DMS53 treated with DMSO at 0.1 percent for 48 hours (cell line): ENCODE results near the gene OMP.

Experiments used
- DNase-seq: peaks from one replicate; lab custom pipeline; 2025; ENCODE audit not compliant: unreplicated experiment; lab: John Stamatoyannopoulos, UW

The OMP gene

DNA sequence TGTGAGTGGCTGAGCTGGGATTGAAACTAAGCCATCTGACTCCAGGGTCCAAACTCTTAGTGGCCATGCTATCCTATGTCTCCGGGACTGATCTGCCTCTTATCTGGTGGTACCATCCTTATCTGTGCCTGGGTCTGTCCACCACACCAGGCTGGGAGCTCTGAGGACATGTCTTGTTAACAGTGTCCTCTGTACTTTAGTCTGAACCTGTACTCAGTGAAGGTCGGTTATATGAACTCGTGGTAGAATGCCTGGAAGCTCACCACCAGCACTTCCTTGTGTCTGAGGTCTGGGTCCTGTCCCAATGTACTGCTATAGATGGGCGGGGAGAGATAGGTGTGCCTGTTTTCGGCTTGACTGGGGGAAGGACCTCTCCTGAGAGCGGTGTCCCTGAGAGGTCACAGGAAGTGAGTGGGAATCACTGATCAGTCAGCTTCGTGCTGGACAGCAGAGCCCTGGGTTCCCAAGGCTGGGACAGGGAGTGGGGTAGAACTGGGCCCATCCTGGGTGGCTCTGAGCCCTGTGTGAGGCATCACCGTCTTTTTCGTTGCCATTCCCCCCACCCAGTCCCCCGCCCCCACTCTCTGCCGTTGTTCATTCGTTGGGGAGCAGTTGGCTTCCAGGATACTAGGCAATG, 34.3 kb downstream of the OMP start:
- no peak for DNase-seq

DNA sequence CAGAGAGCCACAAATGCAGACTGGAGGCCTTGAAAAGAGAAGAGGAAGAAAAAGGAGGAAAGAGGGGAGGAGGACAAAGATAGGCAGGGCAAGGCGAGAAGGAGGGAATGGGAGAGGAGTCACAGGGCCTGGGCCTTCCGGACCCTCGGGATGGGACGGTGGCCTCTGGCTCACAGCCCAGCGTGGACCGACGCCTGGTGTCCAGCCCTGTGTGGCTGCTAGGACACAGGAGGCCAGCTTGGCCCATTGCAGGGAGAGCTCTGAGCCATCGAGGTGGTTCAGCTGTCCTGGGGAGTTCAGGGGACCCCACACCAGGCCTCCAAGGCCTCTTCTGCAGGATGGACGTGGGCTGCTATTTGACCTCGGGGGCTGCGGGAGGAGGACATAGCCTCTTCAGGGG, 34.8 kb downstream of the OMP start:
- no peak for DNase-seq

DNA sequence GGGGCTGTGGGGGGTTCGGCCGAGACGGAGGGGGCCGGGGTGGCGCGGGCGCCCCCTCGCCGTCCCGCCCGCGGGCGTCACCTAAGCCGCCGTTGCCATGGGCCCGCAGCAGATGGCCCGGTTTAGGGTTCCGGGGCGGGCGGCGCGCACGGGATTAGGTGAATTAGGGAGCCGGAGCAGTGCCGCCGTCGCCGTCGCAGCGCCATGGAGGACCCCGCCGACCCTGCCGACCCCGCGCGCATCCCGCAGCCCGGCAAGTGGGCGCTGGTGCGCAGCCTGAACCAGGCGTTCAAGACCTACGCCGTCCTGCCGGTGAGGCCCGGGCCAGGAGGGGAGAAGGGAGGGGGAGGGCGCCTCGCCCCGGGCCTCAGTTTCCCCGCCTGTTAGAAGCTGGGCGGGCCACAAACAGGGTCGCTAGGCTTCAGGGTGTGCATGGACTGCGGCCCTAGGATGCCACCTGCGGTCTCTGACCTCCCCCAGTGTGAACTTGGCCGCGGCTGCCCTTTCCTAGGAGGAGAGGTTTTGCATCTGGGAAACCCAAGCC, 35.5 kb downstream of the OMP start:
- no peak for DNase-seq

DNA sequence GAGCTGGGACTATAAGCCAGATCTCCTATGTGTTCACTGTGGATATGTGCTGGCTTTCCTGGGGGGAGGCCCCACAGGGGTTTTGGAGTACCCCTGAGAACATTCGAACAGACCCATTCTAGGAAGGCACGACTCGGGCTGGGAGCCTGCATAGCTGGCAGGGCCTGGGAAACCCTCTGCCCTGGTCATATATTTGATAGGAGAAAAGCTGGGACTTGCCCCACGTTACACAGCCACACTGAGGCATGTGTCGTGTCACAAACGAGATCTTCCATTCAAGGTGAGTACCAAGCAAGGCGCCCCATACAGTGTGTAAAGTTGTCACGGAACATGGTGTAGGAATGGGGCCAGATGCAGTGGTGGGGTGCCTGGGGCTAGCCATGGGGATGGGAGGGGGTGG, 36.6 kb downstream of the OMP start:
- no peak for DNase-seq

DNA sequence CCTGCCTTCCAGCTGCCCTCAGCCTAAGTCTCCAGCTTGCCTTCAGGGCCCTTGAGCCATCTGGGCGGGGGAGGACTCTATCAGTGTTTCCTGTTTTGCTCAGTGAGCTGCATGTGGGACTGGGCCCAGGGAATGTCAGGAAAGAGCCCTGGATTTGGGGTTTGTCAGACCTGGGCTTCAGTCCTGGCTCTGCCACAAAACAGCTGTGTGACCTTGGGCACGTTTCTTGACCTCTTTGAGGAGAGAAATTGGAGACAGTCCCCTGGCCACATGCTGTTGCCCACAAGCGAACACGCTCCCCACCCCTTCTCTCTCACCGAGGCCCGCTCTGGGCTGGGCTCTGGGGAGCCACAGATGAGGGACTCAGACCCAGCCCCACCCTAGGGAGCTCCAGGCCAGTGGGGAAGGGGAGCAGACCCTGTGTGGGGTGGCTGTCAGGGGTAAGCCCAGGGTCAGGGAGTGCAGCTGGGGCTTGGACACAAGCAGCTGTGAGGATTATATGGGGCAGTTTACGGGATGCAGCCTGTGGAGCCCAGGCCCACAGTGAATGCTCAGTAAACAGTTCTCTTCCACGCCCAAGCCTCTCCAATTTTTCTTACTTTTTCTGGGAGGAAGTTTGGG, 37.7 kb downstream of the OMP start:
- DNase-seq, result peak; percentile 41

DNA sequence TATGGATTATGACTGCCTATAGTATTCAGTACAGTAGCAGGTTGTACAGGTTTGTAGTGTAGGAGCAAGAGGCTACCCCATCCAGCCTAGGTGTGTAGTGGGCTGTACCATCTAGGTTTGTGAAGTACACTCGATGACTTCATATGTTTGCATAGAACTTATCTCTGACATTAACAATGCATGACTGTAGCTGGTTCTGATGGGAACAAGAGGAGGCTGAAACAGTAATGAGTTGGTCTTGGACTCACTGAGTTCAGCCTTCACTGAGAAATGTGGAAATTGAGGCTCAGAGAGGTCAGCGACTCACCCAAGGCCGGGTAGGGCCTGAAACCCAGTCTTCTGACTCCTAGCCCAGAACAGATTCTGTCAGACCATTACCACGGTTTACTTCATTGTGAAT, 38.4 kb downstream of the OMP start:
- DNase-seq, result peak; percentile 100

DNA sequence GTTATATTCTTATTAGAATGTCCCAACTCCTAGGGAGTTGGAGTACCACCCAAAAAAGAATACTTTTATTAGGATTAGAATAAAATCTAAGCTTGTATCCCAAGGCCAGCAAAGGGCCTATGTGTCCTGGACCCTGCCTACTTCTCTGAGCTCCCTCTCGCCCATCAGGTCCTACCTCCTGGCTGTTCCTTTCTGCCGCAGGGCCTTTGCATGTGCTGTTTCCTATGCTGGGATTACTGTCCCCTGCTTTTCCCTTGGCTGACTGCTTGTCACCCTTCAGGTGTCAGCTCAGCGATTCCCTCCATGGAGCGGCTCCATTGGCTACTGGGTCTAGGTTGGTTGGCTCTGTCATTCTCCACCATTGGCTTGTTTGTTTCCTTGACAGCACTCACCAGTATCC, 38.8 kb downstream of the OMP start:
- DNase-seq, result no peak

DNA sequence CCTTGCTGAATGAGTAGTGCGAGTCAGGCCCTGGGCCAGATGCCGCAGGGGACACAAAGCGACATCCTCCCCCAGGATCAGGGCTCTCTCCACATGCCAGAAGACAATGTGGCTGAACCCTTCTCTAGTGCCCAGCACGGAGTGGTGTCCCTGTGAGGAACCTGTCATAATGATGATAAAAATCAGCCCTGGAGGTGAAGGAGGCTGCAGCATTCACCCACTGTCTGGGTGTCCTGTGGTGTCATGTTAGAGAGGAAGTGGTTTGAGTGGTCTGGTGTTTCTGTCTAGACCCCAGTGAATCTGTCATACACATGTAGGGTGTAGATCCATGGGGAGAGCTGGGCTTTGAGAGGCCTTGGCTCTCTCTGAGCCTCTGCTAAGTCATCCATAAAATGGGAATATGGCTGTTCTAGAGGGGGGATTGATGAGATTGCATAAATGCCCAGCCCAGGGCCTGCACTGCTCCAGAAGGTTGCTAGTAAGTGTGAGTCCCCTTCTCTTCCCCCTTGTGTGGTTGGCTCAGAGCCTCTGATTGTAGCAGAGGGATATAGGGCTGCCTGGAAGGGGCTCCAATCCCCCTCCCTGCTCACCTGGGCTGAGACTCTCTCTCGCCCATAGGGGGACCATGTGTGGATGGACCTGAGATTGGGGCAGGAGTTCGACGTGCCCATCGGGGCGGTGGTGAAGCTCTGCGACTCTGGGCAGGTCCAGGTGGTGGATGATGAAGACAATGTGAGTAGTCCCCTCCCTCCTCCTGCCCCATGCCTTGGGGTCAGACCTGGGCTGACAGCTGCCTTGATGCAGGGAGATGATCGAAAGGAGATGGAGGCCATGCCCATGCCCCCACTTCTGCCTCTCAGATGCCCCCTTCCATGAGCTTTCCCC, 39.7 kb downstream of the OMP start:
- DNase-seq, result no peak

DNA sequence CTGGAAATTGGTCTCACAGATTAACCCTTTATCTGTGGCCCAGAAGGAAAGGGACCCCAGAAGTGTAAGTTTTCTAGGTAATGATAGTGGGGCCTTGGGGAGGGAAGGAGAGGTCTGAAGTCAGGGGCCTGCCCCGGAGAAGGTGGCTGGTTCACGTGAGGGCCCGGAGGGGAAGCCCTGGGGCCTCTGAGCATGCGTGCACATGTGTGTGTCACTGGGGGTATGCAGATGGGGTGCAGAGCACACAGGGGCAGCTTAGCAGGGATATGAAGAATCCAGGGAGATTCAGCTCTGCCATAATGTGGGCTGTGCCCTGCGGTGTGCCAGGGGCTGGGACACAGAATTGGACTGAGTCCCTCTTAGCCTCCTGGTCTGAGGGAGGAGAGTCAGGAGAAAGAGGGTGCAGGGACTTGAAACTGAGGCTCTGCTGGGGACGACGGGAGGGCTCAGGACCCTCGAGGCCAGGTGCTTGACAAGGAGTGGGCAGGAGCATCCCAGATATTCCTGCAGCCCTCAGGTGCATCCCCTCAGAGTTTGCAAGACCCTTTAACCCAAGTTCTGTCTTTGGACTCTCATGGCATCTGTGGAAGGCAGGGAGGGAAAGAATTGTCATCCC, 40.9 kb downstream of the OMP start:
- no peak for DNase-seq

DNA sequence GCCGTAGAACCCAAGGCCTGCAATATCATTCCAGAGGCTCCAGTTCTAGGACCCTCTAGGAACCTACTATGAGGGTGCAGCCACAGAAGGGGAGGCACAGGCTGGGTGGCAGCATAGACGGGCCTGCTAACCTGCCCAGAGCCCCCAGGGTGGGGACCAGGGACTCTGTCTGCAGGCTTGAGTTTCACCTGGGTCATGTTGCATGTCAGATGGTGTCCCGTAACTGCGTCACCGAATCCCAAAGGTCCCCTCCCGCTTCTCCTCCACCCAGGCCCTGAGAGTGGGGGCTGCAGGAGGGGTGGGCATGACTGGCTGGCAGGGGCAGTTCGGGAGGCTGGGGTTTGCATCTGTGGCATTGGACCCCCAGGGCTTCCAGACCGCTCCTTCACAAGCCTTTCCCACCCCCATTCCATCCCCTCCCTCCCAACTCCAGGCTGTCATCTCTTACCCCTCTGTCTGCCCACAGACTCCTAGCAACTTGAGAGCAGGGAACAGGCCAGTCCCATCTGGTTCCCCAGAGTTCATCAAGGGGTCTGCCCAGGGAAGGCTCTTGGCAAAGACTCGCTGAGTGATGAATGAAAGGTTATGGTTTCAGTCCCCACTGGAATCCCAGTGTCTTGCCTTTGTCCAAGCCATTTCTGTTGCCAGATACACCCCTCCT, 41.7 kb downstream of the OMP start:
- no peak for DNase-seq

DNA sequence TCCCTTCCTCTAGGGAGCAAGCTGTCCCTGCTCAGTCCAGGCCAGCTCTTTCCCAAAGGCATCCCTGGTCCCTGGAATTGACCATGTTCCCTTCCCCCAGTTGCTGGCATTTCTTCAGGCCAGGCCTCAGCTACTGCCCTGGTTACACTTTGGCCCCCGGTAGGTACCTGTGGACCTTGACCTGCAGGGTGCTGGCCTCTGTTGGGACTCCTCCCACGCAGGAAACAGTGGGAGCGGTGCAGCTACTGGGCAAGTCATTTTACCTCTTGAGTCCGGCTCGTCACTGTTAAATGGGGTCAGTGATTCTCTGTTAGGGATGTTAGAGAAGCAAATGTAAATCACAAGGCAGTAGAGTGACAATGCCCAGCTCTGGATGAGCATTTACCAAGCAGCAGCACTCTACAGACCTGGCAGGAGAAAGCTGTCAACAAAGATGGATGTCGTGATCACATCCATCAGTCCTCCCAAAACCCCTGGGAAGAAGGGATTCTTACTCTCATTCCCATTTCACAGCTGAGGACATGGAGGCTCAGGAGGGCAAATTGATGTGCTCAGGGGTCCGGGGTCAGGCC, 42.3 kb downstream of the OMP start:
- DNase-seq, result no peak

DNA sequence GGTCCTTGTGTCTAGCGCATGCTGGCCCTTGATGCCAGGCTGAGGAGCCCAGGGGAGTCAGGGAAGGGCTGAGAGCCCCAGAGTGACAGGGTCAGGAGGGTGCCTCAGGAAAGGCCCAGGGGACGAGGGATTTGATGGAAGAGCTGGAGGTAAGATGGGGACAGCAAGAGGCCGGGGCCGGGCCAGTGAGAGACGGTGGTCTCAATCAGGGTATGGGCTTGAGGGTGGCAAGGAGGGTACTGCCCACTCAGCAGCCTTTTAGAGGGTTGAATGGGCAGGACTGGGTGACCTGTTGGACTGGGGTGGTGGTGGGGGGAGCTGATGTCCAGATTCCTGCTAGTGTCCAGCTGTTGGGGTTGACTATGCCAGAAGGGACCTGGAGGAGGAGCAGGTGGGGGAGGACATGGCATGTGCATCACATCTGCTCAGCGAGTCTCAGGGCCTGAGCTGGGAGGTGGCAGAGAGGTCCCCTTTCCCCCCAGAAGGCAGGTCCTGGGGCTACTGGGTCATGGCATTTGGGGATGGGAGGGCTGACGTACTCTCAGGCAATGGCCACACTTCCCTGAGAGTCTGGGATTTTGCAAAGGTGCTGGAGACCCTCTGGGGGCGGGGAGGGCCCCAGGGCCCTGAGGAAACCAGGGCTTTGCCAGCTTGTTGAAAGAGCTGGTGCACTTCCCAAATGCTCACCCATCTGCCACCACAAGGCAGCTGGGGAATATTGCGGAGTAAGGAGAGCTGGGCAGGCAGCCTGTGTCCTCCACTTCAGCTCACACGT, 43.8 kb downstream of the OMP start:
- DNase-seq, result no peak

DNA sequence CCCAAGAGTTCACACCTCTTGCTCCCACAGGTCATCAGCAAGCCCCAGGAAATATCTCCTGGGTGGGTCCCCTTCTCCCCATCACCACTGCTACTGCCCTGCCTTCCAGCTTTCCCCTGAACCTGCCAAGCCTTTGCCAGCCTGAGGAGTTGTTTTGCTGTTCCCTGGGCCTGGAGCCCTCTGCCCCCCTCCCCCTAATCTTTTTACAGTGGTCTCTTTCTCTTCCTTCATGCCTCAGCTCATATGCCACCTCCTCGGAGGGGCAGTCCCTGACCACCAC, 44.3 kb downstream of the OMP start:
- DNase-seq, result no peak

DNA sequence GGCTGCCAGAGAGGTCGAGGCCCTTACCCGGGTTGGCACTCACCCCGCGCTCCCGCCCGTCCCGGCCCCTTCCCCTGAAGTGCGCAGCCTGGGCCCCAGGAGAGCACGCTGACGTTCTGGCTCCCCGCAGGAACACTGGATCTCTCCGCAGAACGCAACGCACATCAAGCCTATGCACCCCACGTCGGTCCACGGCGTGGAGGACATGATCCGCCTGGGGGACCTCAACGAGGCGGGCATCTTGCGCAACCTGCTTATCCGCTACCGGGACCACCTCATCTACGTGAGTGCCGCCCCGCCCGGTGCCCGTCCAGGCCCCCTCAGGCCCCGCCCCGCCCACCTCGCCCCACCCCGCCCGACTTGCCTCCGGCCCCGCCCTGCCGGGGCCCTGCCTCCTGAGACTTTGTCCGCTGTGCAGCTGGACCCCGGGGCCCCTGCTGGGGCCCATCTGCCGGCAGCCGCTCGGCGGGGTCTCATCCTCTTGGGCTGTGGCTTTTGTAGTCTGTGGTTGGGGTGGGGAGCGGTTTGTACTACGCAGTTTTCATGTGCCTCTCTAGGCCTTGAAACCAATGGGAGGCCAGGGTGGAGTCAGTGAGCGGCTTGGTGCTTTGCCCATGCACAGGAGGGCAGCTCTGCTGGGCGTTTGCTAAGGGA, 45.2 kb downstream of the OMP start:
- DNase-seq, result no peak

DNA sequence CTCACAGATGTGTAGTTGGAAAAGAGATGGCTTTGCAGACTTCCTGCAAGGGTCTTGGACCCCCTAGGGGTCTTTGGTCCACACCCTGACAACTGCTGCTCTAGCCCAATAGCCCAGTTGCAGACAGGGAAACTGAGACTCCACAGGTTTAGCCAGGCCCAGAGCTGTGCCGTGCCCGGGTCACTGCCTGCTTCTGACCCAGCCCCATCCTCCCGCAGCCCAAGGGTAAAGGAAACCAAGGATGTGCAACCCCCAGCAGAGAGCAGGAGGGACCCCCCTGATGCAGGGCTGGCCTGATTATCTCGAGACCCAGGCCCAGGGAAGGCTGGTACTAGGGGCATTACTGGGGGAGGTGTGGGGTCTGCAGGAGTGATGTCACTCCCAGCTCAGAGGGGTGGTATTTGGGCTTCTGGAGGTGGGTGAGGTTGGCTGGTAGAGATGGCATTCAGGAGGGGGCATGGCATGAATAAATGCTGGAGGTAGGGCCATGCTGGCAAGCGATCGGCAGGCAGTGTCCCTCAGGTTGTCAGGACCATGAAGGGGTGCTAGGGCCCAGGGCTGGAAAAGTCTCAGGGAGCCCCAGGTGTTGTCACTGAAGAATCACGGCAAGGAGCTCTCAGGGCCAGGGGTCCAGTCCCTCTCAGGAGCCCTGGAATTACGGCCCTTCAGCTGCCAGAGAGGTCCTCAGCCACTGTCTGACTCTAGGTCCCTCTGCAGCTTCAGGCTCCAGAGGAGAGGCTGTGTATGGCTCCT, 46.5 kb downstream of the OMP start:
- no peak for DNase-seq

DNA sequence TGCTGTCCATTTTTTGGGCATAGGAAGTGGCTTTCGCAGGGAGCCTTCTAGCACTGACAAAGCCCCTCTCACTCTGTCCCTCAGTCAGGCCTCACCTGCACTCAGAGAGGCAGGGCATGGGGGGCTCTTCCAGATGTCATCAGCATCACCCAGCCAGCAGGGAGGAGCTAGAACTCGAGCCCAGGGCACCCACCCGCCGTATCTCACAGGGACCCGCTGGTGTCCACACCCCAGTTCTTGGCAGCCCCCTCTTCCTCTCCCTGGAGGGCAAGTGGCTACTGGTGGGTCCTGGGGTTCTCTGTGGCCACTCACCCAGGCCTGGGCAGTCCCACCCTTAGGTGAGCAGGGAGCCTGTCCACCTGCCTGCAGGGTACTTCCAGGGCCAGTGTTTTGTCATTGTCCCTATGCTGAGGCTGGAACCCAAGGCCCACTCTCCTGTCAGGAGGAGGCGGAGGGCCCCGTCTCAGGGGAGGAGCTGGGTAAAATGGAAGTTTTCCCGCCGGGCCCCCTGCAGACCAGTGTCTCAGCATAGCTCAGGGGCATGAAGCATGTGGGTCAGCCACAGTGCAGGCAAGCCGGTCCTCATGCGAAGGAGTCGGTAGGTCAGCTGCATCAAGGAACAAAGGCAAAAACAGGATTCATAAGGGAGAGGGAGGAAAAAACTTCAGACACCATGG, 47.2 kb downstream of the OMP start:
- DNase-seq, result no peak

DNA sequence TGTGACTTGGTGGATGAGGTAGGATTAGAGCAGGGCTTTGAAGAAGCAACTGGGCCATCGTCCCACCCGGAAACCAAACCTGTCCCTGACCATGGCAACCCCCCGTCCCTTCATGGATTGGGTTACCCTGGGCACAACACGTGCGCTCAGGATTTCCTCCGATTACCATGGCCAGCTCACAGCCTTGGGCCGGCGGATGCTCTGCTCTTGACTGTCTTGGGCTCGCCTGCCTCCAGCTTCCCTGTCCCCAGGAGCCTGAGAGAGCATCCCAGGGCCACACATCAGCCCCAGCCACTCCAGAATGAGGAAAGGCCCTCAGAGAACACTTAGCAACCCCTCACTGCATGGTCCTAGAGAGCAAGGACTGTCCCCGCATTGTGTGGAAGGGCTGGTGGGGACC, 48.2 kb downstream of the OMP start:
- DNase-seq, result no peak

DNA sequence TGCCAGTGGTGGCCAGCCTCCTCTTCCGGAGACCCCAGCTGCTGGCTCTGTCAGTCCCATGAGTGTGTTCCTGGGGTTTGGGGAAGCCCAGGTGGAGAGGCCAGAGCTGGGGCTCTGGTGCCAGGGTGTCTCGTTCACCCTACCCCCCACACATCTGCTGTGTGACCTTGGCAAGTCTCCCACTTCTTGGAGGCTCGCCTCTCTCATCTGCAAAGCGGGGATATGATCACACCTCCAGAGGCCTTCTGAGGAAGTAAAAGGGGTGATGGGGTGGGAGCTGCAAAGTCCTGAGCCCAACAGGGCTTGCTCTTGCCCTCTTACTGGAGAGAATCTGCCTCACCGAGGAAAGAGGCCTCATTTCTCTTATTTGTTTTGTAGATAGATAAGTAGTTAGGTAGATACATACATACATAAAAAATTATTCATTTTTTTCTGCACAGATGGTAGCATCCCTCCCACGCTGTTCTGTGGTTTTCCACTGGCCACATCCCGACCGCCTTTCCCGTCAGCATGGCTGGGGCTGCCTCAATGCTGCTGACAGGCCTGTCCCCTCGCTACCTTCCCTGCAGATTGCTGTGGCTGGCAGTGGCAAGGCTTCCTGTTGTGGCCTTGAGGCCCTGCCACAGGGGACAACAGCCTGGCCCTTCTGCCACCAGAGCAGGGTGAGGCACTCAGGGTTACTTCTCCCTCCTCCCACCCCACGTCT, 49.3 kb downstream of the OMP start:
- DNase-seq, result no peak
